GM21723 (cell line): ENCODE data around the gene NCKAP5.

ENCODE experiments used
- ATAC-seq: cut with Tn5 transposase; IDR thresholded peaks from one replicate; pipeline ENCODE4 v1.9.1; 2021; ENCODE audit warnings: mild to moderate bottlenecking, moderate library complexity; ENCODE audit not compliant: unreplicated experiment

NCKAP5 gene

DNA sequence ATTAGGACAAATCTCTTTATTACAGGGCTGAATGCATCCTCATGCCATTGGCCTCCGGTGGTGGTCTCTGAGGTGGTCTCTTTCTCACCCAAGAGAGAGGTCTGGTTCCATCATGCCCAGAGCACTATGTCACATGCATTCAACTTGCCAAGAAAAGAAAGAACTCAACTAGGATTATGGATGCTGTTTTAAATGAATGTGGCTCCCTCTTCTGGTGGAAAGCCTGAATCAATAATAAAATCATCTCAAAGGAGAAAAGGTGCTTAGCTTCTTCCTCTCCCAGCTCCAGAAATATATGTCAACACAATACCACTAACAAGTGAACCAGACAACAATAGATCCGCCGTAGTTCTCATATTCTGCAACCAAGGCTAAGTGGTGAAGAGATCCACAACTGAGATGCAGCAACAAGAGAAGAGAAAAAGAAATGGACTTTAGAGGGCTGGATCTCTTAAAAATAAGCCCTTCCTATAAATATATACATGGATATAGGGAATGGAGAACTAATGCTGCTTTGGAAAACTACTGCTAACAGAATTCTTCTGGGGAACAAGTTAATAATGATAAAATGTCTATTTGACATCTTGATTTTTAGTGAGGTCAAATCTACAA, 396.8 kb downstream of the NCKAP5 start:
- ATAC-seq: peak; percentile 49

GRCh38 chr2:133169274-133169912, 398.9 kb downstream of the NCKAP5 start:
- no peak for ATAC-seq

- no peak for ATAC-seq
These were observed 400.3 kb downstream of the NCKAP5 start for GRCh38 chr2:133167990-133168389.

GRCh38 chr2:133167223-133167622, 401.0 kb downstream of the NCKAP5 start:
- ATAC-seq: no peak

DNA sequence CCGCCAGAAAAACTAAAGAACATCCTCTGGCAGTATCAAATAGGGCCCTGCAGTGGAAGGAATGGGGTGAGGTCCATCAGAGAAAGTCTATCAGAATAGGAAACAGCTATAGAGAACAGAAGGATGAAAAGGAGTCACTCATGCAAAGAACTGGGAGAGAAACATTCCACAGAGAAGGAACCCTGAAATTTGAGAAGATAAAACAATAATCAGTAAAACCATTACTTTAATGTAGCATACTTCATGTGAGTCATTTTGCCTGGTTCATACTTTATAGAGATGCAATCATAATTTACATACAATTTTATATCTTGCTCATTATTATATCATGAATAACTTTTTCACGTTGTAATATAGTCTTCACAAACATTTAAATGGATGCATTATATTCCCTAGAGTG, 402.2 kb downstream of the NCKAP5 start:
- ATAC-seq: no peak

- no peak for ATAC-seq
These were observed 405.2 kb downstream of the NCKAP5 start for GRCh38 chr2:133163111-133163510.

- ATAC-seq: no peak
These were observed 409.8 kb downstream of the NCKAP5 start for GRCh38 chr2:133158442-133158841.

DNA sequence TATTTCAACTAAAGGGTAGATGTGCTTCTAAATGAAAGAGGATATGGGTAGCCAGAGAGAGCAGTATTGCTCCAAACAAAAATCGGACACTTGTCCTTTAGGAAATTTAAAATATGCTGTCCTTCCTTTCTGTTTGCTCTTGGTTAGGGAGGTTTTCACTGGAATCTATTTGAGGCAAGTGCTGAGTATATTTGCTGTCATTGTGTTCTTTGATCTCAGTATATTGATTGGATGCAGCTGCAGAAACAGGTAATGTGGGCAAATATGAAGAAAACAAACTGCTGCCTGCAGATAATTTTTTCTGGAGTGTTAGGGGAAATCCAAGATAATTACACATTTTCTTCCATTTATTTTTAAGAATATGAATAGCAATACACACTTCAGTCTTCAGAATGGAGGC, 410.2 kb downstream of the NCKAP5 start:
- no peak for ATAC-seq

DNA sequence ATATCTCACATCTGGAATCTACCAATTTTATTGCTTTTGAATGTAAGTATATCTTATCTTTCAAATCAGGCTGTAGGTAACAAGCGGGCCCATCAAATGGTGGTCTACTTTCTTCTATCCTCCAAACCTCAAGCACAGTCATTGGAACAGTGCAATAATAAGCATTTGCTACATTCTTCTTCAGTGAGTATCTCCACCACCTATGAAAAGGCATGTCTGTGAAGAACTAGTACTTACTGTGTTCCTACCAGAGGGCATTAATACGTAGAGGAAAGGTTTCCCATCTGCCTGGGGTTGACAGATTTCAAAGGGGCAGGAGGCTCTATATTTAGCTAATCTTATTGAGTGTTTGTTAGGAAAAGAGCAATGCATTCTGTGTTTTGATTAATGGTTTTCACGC, 411.1 kb downstream of the NCKAP5 start:
- no peak for ATAC-seq

DNA sequence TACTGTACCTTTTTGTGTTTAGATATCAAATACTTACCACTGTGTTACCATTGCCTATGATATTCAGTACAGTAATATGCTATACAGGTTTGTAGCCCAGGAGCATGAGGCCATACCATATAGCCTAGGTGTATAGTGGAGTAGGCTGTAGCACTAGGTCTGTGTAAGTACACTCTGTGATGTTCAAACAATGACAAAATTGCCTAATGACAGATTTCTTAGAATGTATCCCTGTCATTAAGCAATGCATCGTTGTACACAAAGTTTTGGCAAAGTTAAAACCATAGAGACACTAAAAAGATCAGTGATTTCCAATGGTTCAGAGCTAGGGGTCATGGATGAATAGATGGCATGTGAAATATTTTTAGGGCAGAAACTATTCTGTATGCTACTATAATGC, 415.5 kb downstream of the NCKAP5 start:
- no peak for ATAC-seq

DNA sequence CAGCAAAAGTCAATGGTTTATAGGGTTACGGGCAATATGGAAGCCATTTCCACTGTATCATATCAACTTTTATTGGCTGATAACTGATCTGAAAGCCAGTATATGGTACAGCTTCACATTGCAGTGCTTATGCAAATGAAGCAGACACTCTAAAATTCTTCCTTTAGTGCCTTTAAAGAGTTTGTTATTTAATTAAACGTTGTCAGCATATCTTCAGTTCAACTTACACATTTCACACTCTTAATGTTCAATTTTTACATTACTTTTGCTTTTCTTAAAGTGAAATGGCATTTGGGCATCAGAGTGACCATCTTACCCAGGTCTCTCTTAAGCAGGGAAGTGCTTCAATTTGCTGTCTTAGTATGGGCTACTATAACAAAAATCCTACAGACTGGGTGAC, 420.1 kb downstream of the NCKAP5 start:
- no peak for ATAC-seq

GRCh38 chr2:133146893-133147292, 421.4 kb downstream of the NCKAP5 start:
- no peak for ATAC-seq

DNA sequence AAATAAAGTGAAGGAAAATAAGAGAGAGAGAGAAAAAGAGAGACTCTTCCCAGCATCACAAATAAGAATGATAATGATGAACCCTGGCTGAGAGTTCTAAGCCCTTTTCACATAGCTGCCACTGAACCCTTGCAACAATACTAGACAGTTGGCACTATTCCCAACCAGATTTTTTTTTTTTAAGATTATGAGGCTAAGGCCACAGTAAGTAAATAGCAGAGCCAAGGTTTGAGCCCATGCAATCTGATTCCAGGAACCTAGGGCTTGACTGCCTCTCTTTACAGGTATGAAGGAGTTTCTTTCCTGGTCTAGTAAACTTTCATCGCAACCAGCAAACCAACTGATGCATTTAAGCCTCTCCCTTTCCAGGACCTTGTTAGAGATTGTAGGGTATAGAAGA, 424.6 kb downstream of the NCKAP5 start:
- no peak for ATAC-seq

DNA sequence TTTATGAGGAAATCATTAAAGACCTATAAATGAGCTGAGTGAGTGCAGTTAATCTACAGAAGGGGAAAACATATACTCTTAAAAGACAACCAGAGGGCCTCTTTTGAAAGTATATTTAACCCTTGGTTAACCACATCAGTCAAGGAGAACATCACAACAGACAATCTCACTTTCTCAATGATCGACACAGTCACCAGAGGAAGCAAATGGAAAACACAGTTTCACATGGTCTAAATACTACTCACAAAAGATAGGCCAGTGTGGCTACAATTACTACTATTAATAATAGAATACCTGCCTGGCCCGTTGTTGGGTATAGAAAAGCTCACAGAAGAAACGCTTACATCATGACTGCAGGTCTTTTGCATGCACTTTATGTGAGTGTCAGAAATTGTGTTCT, 426.2 kb downstream of the NCKAP5 start:
- ATAC-seq: no peak

- ATAC-seq: no peak
These were observed 427.6 kb downstream of the NCKAP5 start for GRCh38 chr2:133140620-133141019.

DNA sequence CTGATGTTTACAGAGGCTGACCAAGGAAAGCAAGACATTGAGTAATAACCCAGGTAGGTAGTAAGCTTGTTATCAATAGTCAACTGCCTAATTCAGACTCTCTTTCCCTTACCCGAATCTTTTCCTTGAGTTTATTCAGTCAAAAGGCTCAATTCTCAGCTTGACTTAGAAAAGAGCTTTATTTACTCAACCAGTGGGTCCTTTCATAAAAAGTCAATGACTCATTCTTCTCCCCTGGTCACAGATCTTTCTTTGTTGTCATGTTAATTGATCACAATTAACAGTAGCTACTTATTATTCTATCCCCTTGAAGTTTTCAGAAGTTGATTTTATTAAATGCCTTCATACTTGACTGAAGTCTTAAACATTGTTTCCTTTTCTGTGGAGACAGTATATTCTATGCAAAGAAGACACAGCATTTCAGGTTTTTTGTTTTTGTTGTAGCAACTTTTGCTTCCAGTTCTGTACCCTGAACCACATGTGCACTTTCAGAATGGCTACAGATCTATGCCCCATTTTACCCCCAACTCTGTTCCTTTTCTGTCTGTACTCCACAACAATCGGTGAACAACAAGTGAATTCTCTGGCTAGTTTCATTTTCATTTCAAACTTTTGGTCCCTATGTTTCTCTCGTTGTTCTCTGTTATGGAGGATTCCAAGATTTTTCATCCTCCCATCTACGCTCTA, 428.3 kb downstream of the NCKAP5 start:
- no peak for ATAC-seq

DNA sequence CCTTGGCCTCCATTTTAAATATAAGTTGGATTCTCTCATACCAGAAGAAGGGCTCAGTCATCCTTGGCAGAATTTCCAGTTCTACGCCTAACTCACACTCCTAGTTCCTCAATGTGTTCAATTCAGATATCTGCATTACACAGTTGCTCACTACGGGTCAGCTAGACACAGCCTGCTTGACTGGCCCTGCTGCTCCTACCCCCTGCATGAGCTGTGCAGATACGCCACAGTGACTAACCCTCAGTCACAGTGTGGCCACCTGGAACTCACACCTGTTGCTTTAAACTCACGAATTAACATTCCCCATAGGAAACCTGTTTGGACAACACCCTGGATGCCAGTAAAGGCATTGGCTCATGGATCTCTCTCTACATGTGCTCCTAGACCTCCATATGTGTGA, 429.6 kb downstream of the NCKAP5 start:
- ATAC-seq: no peak

GRCh38 chr2:133135035-133135654, 433.1 kb downstream of the NCKAP5 start:
- ATAC-seq: no peak

GRCh38 chr2:133130548-133131246, 437.6 kb downstream of the NCKAP5 start:
- ATAC-seq: no peak

DNA sequence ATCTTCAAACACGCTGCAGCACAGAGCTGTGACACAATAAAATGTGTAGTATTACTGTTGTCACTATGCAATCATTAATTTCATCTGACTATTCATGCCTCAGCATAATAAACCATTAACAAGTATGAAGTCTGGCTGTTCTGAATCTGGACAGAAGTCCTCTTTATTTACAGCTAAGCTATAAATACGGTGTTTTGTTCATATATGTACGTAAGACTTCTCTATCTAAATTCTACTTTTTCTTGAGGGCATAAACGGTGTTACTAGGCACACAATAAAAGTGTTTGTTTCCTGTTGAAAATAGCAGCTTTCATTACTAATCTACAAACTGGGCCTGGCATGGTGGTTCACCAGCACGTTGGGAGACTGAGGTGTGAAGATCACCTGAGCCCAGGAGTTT, 443.8 kb downstream of the NCKAP5 start:
- no peak for ATAC-seq

- no peak for ATAC-seq
These were observed 444.4 kb downstream of the NCKAP5 start for GRCh38 chr2:133123904-133124303.
